K562 (cell line): ENCODE results near the gene BLOC1S4. TPM values are rescaled to one million over a fixed set of nuclear protein-coding genes. Genes with fewer than 3 reads are reported as not detected.

Source experiments
- BCOR ChIP-seq: fragments of 450-650 bp; IDR thresholded peaks from 2 replicates; pipeline ENCODE4 v1.6.1; 2016
- BDP1 ChIP-seq: IDR thresholded peaks from 3 replicates; pipeline ENCODE4 v1.6.1; 2011; ENCODE audit not compliant: insufficient read length, insufficient read depth
- CHD4 ChIP-seq: fragments of 200-600 bp; sonication (generic); IDR thresholded peaks from 3 replicates; pipeline ENCODE4 v1.6.1; 2012; ENCODE audit warnings: low read depth, mild to moderate bottlenecking, mixed read lengths, low read length, inconsistent platforms; ENCODE audit not compliant: insufficient read depth, insufficient replicate concordance, poor library complexity, severe bottlenecking
- E2F6 ChIP-seq, 2 experiments: IDR thresholded peaks; 2 replicates each; pipeline ENCODE4 v1.6.1; 2011; ENCODE audit warnings: borderline replicate concordance in 1 of 2, control low read depth in 1 of 2, low read depth in 1 of 2, low read length in 1 of 2, mild to moderate bottlenecking in 1 of 2, mixed read lengths in 1 of 2, moderate library complexity in 1 of 2; ENCODE audit not compliant: insufficient read depth in 1 of 2, insufficient read length in 1 of 2, poor library complexity in 1 of 2, severe bottlenecking in 1 of 2; ENCODE audit errors: extremely low read depth in 1 of 2
- FOXA1 ChIP-seq: fragments of 450-650 bp; IDR thresholded peaks from 2 replicates; pipeline ENCODE4 v1.6.1; 2016; ENCODE audit warnings: mild to moderate bottlenecking, borderline replicate concordance
- GABPB2 ChIP-seq: fragments of 250-450 bp; sonication (Bioruptor Pico); conservative IDR thresholded peaks from 2 replicates; pipeline ENCODE4 v1.5.1; 2021; ENCODE audit warnings: mild to moderate bottlenecking
- GATA2 ChIP-seq: sonication (generic); formaldehyde crosslinking; IDR thresholded peaks from 2 replicates; pipeline ENCODE4 v1.4.0; 2020; ENCODE audit warnings: mild to moderate bottlenecking, missing genetic modification reagents
- GTF2A2 ChIP-seq: IDR thresholded peaks from 2 replicates; pipeline ENCODE4 v1.6.1; 2016; ENCODE audit warnings: mild to moderate bottlenecking, missing genetic modification characterization, missing compliant biosample characterization
- GTF2E2 ChIP-seq: fragments of 200-800 bp; sonication (Bioruptor generic); IDR thresholded peaks from 2 replicates; pipeline ENCODE4 v1.6.1; 2016; ENCODE audit warnings: missing genetic modification characterization, missing compliant biosample characterization
- ILF3 ChIP-seq: fragments of 450-650 bp; IDR thresholded peaks from 2 replicates; pipeline ENCODE4 v1.6.1; 2018; ENCODE audit warnings: antibody characterized with exemption, mild to moderate bottlenecking, moderate library complexity, borderline replicate concordance
- LCOR ChIP-seq: sonication (generic); formaldehyde crosslinking; IDR thresholded peaks from 2 replicates; pipeline ENCODE4 v1.8.0; 2022; ENCODE audit warnings: mild to moderate bottlenecking, missing genetic modification reagents
- LEF1 ChIP-seq: fragments of 450-650 bp; IDR thresholded peaks from 2 replicates; pipeline ENCODE4 v1.6.1; 2016; ENCODE audit warnings: mild to moderate bottlenecking
- RCOR1 ChIP-seq, 2 experiments: IDR thresholded peaks; 2 replicates each; pipeline ENCODE4 v1.6.1; 2012; ENCODE audit warnings: low read depth in 2 of 2, low read length in 2 of 2, borderline replicate concordance in 1 of 2, improper control_type of control experiment in 1 of 2
- TCF7 ChIP-seq: sonication (generic); IDR thresholded peaks from 2 replicates; pipeline ENCODE4 v1.6.1; 2016; ENCODE audit warnings: antibody characterized with exemption, borderline replicate concordance
- TRIM28 ChIP-seq: fragments of 450-650 bp; IDR thresholded peaks from 2 replicates; pipeline ENCODE4 v1.6.1; 2017
- U2AF2 ChIP-seq: fragments of 200-400 bp; formaldehyde crosslinking; optimal IDR thresholded peaks from 2 replicates; pipeline ENCODE3; 2017; ENCODE audit warnings: low read depth, mild to moderate bottlenecking, low read length
- polyA plus RNA-seq, 8 experiments: library from polyadenylated mRNA; depleted of rRNA in 4 of 8; stranded (reverse) in 5 of 8; unstranded in 3 of 8; fragments of >200 nt; fragmentation: Nextera tagmentation in 2 of 8; fragmentation: Illumina TruSeq in 1 of 8; extraction: Ambion mirVana in 2 of 8; extraction: Trizol in 1 of 8; gene quantifications; 2 replicates each; pipeline versions ENCODE4 v1.2.1 to v1.2.3, GENCODE V29; 2011 to 2014; ENCODE audit warnings: inconsistent platforms in 1 of 8, missing spikeins in 1 of 8
- total RNA-seq, 7 experiments: library from RNA; depleted of rRNA in 6 of 7; stranded (reverse); fragments of >200 nt in 6 of 7; fragmentation: Illumina TruSeq in 2 of 7; extraction: Trizol in 2 of 7; gene quantifications; 2 replicates each; pipeline versions ENCODE4 v1.2.1 to v1.2.3, GENCODE V29; 2011 to 2021; ENCODE audit warnings: low replicate concordance in 1 of 7
- TF ChIP-seq, protein P1 (sequence below), 2 experiments: fragments of 450-650 bp in 1 of 2; sonication (generic) in 1 of 2; formaldehyde crosslinking; conservative IDR thresholded peaks; 2 replicates each; pipeline versions ENCODE4 v1.4.0 to v1.8.1; 2020 to 2022; ENCODE audit warnings: mild to moderate bottlenecking in 1 of 2, missing genetic modification reagents in 1 of 2
- TF ChIP-seq, protein P2 (sequence below): IDR thresholded peaks from 2 replicates; pipeline ENCODE4 v1.6.1; 2011; ENCODE audit warnings: borderline replicate concordance, low read depth, mild to moderate bottlenecking, moderate library complexity, low read length; ENCODE audit not compliant: insufficient read depth, poor library complexity, severe bottlenecking
- TF ChIP-seq, protein P3 (sequence below): fragments of 450-650 bp; IDR thresholded peaks from 2 replicates; pipeline ENCODE4 v1.6.1; 2016; ENCODE audit warnings: borderline replicate concordance
- TF ChIP-seq, protein P4 (sequence below): sonication (generic); formaldehyde crosslinking; IDR thresholded peaks from 2 replicates; pipeline ENCODE4 v1.5.0; 2020; ENCODE audit warnings: missing genetic modification reagents
- TF ChIP-seq, protein P5 (sequence below): fragments of 250-450 bp; sonication (Bioruptor Pico); IDR thresholded peaks from 2 replicates; pipeline ENCODE4 v1.9.0; 2021; ENCODE audit warnings: mild to moderate bottlenecking

Gene BLOC1S4
- total and polyA plus RNA-seq, 9 of the 15 experiments (the other 6 are each of a cell fraction or from before 2014, with no cell fraction given), result 3.1 to 31.6 (median 11.2) TPM

DNA sequence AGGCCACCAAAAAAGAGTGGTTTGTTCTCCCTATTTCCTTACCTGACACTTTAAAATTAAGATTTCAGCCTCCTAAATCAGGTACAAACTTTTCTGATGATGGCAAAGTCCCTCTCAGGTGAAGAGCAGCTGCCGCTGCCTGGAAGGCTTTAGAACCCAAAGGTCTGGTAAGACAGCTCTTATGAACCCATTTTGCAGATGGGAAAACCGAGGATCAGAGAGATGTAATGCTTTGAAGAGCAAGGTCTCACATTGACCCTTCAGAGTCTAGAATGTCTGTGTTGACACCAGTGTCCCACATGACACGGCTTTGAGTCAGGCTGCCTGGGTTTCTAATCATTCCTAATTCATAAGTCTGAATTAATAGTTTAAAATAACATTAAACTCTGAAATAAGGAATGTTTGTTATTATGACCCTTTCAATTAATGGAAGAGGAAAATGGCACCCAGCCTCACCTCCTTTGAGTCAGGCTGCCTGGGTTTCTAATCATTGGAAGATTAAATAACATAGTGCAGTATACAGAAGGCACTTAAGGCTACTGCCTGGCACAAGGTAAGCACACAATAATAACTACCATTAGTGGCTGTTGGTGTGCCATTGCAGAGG lies 38.6 kb downstream of the BLOC1S4 start (continued):
- TF ChIP-seq U2AF2 (no peak), GTF2A2 (no peak), LEF1 (peak; percentile 87), LCOR (CRISPR knock-in tag) (no peak), BDP1 (no peak), CHD4 (peak; percentile 98), RCOR1 (IDR thresholded peaks at IDR 0.05; ENCODE audit: borderline replicate concordance in 1 of 2, low read depth in 2 of 2, low read length in 2 of 2) (peak; percentile 74 to 93; a peak in 3 of 4 replicates), BCOR (peak; percentile 99), ILF3 (no peak), TCF7 (peak; percentile 55; the same call in 1 of the 2 replicates), FOXA1 (no peak), GTF2E2 (tag) (no peak), GATA2 (CRISPR knock-in tag) (no peak), GABPB2 (no peak), TRIM28 (no peak), E2F6 (IDR thresholded peaks at IDR 0.05; ENCODE audit: borderline replicate concordance in 1 of 2, extremely low read depth in 1 of 2, insufficient read depth in 1 of 2, insufficient read length in 1 of 2, low read depth in 1 of 2, low read length in 1 of 2, poor library complexity in 1 of 2, severe bottlenecking in 1 of 2) (no peak)
- TF ChIP-seq, protein P1, sequence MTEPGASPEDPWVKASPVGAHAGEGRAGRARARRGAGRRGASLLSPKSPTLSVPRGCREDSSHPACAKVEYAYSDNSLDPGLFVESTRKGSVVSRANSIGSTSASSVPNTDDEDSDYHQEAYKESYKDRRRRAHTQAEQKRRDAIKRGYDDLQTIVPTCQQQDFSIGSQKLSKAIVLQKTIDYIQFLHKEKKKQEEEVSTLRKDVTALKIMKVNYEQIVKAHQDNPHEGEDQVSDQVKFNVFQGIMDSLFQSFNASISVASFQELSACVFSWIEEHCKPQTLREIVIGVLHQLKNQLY (CRISPR knock-in tag; conservative IDR thresholded peaks at IDR 0.05), result no peak
- TF ChIP-seq, protein P2, sequence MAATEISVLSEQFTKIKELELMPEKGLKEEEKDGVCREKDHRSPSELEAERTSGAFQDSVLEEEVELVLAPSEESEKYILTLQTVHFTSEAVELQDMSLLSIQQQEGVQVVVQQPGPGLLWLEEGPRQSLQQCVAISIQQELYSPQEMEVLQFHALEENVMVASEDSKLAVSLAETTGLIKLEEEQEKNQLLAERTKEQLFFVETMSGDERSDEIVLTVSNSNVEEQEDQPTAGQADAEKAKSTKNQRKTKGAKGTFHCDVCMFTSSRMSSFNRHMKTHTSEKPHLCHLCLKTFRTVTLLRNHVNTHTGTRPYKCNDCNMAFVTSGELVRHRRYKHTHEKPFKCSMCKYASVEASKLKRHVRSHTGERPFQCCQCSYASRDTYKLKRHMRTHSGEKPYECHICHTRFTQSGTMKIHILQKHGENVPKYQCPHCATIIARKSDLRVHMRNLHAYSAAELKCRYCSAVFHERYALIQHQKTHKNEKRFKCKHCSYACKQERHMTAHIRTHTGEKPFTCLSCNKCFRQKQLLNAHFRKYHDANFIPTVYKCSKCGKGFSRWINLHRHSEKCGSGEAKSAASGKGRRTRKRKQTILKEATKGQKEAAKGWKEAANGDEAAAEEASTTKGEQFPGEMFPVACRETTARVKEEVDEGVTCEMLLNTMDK, result no peak
- TF ChIP-seq, protein P3, sequence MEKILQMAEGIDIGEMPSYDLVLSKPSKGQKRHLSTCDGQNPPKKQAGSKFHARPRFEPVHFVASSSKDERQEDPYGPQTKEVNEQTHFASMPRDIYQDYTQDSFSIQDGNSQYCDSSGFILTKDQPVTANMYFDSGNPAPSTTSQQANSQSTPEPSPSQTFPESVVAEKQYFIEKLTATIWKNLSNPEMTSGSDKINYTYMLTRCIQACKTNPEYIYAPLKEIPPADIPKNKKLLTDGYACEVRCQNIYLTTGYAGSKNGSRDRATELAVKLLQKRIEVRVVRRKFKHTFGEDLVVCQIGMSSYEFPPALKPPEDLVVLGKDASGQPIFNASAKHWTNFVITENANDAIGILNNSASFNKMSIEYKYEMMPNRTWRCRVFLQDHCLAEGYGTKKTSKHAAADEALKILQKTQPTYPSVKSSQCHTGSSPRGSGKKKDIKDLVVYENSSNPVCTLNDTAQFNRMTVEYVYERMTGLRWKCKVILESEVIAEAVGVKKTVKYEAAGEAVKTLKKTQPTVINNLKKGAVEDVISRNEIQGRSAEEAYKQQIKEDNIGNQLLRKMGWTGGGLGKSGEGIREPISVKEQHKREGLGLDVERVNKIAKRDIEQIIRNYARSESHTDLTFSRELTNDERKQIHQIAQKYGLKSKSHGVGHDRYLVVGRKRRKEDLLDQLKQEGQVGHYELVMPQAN, result peak; percentile 24; the same call in 1 of the 2 replicates
- TF ChIP-seq, protein P4, sequence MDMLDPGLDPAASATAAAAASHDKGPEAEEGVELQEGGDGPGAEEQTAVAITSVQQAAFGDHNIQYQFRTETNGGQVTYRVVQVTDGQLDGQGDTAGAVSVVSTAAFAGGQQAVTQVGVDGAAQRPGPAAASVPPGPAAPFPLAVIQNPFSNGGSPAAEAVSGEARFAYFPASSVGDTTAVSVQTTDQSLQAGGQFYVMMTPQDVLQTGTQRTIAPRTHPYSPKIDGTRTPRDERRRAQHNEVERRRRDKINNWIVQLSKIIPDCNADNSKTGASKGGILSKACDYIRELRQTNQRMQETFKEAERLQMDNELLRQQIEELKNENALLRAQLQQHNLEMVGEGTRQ (CRISPR knock-in tag), result no peak
- TF ChIP-seq, protein P5, sequence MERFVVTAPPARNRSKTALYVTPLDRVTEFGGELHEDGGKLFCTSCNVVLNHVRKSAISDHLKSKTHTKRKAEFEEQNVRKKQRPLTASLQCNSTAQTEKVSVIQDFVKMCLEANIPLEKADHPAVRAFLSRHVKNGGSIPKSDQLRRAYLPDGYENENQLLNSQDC (CRISPR knock-in tag), result no peak
